NCI-H226 (cell line): ENCODE measurements around the gene A3GALT2.
"Not testable (repeated sequence)": the region's sequence is repeated elsewhere in the genome, so short reads cannot be mapped to it uniquely, and the experiment has no call there.

Source experiments
- DNase-seq: peaks from one replicate; pipeline ENCODE4 v3.0.0-alpha.2; 2015

Gene A3GALT2

DNA sequence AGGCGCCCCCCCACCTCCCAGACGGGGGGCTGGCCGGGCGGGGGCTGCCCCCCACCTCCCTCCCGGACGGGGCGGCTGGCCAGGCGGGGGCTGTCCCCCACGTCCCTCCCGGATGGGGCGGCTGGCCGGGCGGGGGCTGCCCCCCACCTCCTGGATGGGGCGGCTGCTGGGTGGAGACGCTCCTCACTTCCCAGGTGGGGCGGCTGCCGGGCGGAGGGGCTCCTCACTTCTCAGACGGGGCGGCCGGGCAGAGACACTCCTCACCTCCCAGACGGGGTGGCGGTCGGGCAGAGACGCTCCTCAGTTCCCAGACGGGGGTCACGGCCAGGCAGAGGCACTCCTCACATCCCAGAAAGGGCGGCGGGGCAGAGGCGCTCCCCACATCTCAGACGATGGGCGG, 11.5 kb downstream of the A3GALT2 start:
- not testable (repeated sequence) for DNase-seq

DNA sequence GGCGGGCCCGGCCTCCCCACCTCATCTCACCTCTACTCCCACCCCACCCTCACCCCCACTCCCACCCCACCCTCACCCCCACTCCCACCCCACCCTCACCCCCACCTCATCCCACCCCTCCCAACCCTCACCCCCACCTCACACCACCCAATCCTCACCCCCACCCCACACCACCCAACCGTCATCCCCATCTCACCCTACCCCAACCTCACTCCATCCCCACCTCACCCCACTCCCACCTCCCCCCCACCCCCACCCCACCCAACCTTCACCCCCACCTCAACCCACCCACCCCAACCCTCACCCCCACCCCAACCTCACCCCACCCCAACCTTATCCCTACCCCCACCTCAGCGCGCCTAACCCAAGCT, 13.4 kb downstream of the A3GALT2 start:
- DNase-seq: no peak

DNA sequence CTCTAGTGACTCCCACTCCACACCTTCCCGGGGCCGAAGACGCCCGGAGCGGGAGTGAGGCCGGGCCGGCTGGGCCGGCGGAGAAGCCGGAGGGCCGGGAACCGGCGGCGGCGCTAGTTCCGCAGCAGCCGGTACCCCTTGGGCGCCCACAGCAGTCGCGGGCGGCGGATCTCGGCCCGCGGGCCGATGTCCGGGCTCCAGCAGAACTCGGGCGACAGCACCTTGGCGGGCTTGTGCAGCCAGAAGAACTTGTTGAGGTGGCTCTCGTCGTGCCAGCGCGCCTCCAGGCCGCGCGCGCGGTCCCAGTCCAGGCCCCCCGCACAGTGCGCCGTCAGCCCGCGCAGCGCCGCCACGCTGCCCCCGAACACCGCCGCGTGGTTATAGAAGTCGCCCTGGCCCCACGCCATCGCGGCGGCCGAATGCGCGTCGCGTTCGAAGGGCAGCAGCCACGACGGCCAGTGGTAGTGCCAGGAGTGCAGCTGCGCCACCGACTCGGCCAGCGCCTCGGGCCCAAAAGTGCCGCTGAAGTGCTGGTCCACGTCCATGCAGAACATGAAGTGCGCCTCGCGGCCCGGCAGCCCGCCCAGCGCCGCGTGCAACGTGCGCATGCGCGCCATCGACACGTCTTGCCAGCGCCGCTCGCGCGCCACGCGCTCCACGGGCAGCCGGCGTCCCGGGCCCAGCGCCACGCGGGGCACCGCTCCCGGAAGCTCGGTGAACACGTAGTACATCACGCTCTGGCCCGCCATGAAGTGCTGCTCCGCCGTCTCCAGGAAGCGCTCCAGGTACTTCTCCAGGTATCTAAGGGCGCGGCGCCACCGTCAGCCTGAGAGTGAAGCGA, 14.0 kb downstream of the A3GALT2 start:
- DNase-seq: no peak

DNA sequence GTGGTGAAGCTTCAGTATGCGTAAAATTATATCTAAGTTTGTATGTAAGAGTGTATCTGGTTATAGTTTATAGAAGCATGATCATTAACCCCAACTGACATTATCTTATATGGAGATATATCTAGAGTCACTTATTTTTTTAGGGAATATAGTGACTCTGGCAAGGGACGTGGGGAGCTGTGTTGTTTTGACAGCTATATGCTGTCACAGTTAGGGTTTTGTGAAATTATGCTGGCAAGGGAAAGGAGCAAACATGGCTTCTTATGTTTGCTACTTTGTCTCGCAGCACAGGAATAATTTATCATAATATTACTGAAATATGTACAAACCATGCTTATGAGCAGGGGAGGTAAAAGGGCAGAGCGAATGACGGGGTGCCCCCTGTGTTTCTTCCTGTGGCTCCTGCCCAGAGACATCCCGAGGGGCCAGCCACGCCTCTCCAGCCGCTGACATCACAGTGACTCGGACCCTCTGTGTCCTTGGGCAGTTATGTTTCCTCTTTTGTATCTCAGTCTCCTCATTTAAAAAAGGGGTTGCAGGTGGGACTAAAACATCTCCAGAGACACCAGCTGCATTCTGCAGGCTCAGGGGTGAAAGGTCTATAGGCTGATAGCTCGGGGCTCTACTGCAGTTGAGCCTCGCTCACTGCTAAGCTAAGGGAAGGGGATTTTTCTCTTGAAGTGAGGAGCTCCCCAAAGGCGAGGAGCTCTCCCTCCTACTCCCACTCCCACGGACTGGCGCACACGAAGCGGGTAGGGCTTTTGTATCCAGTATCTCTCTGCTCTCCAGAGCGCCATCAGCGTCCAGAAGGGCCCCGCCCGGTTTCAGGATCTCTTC, 14.9 kb downstream of the A3GALT2 start:
- no peak for DNase-seq

DNA sequence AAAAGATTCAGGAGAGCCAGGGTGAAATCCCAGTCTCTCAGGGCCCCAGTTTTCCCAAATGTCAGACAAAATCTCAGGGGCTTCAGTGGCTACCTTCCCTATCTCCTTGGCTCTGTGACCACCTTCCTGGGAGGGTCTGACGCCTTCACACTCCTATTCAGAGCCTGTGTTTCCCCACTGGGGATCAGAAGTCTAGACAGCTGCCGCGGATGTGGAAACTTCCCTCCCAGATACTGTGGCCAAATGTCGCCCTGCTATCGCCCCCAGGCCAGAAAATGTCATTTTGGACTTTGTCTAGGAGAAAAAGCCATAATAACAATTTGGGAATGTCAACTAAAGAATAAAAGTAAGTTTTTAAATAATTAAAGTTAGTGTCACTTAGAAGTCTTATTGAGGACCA, 15.9 kb downstream of the A3GALT2 start:
- no peak for DNase-seq

DNA sequence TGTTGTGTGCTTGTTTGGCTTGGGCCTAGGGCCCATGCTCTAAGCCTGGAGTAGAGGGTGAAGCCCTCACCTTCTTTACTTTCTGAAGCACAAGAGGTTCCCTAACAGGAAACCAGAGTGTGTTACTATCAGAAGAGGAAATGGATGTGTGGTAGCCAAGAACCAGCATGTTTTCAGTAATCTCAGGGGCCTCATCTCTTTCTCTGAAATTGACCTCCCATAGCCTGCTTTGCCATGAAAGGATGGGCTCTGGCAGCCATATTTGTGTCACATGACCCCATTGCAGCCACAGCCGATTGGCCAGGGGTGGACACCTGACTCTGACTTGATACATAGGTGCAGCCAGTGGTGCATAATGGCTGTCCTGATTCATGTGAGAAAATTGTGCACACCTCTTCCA, 18.6 kb downstream of the A3GALT2 start:
- no peak for DNase-seq

DNA sequence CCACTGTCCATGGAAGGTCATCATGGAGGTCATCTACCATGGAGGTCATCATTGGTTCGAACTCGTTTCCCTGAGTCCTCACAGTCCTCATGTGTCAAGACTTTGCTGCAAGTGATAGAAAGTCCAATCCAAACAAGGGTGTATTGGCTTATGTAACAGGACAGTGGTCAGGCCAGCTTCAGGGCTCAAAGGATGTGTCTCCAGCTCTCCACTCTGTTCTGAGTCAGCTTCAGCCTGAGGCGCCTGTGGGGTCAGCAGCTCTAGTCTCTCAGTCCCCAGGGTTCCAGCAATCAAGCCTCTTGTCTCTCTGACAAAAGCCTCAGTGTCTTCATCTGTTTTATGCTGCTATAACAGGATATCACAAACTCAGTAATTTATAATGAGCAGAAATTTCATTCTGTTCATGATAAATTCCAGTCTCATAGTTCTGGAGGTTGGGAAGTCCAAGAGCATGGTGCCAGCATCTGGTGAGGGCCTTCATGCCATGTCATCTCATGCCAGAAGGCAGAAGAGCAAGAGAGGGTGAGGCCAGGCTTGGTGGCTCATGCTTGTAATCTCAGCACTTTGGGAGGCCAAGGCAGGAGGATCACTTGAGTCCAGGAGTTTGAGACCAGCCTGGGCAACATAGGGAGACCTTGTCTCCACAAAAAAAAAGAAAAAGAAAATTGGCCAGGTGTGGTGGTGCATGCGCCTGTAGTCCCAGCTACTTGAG, 19.5 kb downstream of the A3GALT2 start:
- no peak for DNase-seq

DNA sequence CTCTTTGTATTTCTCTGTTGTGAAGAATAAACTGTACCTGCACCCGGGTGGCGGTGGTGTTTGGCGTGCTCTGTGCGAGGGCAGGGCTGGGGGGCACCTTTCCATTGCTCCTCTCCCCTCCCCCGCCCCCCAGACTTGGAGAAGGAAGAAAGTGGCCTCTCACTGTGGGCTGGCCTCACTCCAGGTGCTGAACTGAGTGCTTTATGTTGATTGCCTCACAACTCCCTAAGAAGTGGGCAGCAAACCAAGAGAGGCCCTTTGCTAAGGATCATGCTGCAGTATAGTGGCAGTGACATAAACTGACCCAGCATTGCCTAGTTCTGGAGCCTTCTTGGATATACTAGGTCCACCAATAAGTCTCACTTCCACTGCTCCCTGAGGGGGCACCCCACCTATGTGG, 20.2 kb downstream of the A3GALT2 start:
- DNase-seq: peak; percentile 41

DNA sequence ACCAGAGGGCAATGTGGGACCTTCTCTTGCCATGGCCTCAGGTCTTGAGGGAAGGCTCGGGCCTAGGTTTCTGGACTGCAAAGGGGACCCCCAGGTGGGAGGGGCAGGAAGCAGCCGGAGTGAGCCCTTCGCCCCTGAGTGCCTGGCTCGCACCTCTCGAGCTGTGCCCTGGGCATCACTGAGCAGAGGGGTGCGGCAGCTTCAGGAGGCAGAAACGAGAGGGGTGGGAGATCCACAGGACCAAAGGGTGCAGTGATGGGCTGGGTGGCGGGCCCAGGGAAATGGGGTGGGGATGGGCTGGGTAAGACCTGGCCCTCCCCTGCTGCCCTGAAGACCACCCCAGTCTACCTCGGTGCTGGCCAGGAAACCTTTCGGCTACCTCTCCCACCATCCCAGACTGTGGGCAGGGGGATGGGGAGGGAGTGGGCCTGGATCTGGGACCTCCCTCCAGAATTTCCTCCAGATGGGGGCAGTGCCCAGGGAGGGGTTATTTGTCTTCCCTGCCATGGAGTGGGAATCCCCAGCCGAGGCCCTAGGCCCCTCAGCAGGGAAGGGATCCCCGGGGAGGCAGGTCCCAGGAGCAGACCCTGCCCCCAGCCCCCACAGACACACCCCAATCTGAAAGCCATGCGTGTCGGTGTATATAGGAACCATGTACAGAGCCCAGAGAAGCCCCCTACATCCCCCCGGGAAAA, 21.3 kb downstream of the A3GALT2 start:
- DNase-seq: no peak

DNA sequence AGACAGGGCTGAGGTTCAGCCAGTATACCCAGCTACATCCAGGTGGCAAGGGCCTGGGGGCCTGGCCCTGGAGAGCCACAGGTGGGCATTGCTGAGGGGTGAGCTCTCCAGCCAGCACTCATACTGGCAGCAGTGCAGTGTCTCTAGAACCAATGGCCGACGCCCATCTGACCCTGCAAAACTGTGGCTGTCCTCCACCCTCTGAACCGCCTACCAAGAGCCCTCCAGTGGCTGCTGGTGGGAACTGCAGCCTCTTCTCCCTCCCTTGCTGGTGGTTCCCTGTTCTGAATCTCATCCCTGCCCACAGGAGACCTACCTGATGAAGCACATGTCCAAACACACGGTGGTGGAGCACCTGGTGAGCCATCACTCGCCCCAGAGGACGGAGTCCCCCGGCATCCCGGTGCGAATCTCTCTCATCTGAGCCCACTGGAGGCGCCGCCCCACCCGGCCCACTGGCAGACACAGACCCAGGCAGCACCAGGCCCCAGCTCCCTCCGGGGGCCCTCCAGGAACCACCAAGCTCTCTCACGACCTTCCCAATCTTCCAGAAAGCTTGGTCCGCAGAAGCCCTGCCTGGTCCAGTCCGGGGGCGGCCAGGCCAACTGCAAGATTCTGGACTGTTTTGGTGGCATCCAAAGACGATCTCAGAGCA, 22.1 kb downstream of the A3GALT2 start:
- peak; percentile 43 for DNase-seq

DNA sequence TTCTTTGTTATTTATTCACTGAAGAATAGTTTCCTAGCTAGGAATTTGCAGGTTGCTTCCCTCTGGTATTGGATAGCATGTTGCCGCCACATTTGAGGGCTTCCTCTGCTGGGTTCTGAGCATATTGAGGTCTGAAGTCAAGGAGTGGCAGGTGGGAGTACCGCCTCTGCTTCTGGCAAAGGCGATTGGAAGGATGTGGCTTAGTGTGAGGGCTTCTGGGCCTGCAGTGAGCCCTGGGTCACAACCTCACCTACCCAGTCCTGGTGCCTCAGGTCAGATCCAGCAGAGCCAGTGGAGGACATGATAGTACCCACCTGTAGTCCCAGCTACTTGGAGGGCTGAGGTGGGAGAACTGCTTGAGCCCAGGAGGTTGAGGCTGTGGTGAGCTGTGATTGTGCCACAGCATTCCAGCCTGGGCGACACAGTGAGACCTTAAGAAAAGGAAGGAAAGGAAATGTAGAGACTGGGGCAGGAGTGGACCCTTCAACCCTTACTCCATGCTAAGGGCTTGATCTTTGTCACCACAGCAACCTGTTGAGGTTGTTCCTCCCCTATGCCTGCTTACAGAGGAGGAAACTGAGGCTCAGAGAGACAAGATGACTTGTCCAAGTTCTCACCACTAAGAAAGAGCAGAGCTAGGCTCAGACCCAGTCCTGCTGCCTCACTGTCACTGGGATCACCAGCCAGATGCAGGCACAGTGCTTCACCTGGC, 22.8 kb downstream of the A3GALT2 start:
- no peak for DNase-seq

DNA sequence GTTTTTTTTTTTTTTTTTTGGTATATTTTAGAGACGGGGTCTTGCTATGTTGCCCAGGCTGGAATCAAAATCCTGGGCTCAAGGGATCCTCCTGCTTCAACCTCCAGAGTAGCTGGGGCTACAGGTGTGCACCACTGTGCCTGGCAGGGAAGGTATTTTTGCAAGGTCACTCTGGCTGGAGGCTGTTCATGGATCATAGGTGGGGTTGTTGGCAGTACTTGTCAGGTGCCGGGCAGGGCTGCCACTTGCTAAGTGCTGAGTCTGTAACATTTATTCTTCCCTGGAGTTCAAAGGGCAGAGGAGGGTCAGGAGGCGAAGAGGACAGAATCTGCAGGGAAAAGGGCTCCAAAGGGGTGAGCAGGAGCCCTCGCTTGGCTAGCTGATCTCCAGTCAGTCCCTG, 24.1 kb downstream of the A3GALT2 start:
- no peak for DNase-seq

DNA sequence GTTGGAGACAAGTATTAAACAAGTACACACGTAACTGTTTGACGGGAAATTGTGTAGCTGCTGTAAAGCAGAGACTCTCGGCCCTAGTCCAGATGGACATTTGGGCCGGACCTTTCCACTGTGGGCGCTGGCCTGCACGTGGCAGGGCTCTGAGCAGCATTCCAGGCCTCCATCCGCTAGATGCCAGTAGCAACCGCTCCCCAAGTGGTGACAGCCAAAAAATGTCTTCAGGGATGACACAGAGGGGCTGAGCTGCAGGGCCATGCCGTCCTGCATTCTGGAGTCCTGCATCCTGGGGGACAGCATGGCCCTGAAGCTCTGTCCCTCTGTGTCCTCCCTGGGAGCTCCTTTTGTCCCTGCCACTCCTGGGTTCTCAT, 24.8 kb downstream of the A3GALT2 start:
- no peak for DNase-seq

DNA sequence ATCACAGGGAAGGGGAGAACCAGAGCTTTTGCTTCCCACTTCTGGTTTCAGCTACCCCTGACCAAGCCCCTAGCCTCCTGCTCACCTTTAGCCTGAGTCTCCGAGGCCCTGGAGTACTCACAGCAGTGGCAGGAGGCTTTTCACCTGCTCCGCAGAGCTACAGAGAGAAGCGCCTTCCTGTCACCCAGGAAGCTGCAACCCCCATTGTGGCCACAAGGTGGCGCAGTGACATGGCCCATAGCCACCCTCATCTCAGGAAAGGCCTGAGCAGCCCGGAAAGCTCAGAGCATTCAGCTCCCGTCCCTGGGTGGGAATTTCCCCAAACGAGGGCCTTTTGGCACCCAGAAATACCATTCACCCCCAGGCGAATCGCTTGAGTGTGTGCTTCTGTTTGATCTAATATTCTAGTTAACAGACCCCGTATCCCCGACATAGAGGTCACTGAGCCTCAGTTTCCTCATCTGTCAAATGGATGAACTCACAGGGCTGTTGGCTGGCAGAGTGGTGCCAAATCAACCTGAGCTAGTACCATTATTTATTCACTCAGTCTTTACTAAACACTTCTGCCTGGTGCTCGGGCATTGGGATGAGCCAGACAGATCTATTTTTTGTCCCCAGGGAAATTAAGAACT, 25.3 kb downstream of the A3GALT2 start:
- DNase-seq: peak; percentile 68

DNA sequence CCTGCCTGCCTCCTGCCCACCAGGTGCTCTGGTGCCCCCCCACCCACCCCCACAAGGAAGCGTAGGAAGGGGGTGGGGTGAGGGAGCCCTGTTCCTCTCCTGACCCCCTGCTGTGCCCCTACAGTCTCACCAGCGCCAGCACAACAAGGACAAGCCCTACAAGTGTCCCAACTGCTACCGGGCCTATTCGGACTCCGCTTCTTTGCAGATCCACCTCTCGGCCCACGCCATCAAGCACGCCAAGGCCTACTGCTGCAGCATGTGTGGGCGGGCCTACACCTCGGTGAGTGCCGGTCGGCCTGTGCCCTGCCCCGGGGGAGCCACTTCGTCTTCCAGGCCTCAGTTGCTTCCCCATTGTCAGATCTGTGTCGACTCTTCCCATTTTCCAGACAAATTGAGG, 25.9 kb downstream of the A3GALT2 start:
- DNase-seq: no peak

DNA sequence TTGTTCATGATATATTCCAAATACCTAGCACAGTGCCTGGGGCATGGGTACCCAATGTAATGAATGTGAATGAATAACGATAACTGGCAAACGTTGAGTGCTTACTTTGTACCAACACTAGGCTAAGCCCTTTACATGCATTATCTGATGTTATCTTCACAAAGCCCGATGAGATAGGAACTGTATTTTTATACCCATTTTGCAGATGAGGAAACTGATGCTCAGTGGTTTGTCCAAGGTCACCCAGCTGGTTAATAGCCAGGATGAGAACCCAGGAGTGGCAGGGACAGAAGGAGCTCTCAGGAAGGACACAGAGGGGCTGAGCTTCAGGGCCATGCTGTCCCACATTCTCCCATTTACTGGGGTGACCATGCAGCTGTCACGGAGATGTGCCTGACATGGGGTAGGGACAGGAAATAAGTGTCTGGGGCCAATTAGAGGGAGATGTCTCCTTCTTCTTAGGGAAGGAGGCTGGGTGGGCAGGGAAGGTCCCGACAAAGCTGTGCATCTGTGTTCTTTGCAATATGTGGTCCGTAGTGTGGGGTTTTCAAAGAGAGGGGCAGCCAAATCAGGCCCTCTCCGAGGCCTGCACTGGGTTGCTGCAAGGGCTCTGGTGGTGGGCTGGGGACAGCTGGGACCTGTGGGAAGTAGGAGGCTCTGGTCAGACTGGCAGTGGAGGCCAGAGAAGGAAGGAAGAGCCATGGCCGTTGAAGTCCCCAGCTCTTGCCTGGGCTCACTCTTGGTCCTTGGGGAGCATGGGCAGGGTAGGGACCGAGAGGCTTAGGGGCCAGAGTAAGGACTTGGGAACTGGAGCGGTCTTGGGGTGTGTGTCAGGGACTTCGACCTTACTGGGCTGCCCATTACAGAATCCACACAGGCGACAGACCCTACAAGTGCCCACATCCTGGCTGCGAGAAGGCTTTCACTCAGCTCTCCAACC, 26.6 kb downstream of the A3GALT2 start:
- DNase-seq: no peak

DNA sequence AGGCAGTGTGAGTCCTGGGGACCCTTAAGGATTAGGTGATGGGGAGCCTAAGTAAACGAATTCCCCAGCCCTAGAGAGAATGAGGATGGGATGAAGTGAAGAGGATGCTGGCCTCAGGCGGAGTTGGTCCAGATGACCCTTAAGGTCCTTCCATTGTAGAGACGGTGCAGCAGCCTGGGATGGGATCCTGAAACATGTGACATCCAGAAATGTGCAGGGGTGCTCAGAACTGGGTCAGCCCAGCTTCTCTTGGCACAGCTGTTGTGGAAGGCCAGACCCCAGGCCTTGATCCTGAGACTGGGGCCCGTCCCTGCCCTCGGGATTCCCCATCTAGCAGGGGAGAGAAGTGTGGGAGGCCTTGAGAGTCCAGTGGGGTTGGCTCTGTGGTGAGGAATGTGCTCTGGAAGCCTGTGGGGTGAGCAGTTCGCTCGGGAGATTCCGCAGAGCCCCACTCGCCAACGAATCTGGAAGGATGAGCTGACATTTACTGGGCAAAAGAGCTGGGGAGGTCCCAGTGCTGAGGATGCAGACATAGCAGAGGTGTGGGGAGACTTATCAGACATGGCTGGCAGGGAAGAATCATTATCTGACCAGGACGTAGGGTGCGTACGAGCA, 28.1 kb downstream of the A3GALT2 start:
- DNase-seq: no peak

DNA sequence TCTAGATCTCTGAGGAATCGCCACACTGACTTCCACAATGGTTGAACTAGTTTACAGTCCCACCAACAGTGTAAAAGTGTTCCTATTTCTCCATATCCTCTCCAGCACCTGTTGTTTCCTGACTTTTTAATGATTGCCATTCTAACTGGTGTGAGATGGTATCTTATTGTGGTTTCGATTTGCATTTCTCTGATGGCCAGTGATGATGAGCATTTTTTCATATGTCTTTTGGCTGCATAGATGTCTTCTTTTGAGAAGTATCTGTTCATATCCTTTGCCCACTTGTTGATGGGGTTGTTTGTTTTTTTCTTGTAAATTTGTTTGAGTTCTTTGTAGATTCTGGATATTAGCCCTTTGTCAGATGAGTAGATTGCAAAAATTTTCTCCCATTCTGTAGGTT, 30.3 kb downstream of the A3GALT2 start:
- DNase-seq: not testable (repeated sequence)

DNA sequence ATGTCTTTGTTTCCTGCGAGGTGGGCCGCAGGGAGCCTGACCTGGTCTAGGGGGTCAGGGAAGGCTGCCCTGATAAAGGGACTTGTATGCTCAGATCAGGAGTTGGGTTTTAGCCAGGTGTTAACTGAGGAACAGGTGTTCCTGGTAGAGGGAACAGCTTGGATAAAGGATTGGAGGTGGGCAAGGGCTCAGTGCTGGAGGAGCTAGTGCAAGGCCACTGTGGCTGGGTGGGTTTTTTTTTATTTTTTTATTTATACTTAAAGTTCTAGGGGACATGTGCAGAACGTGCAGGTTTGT, 31.1 kb downstream of the A3GALT2 start:
- no peak for DNase-seq
